Spleen (tissue), 7 donors: ENCODE results near the gene MOSPD3.

ENCODE experiments used
- CTCF ChIP-seq, 11 experiments: fragments of 200-600 bp in 7 of 11; fragments of 450-650 bp in 4 of 11; sonication (generic) in 4 of 11; IDR thresholded peaks in 8 of 11; conservative IDR thresholded peaks in 3 of 11; 1 replicate in 7 of 11; 2 replicates in 4 of 11; pipeline versions ENCODE4 v1.4.0 to v1.8.0; 2016 to 2021; ENCODE audit warnings: antibody characterized with exemption in 11 of 11, inconsistent platforms in 4 of 11, mild to moderate bottlenecking in 1 of 11
- POLR2A ChIP-seq, 3 donors: fragments of 450-650 bp; IDR thresholded peaks; one replicate each; pipeline ENCODE4 v1.5.1; 2017; ENCODE audit warnings: antibody characterized with exemption in 3 of 3, mild to moderate bottlenecking in 1 of 3
- POLR2AphosphoS5 ChIP-seq, 3 donors: sonication (generic); formaldehyde crosslinking; IDR thresholded peaks; one replicate each; pipeline ENCODE4 v1.5.1; 2017; ENCODE audit warnings: antibody characterized with exemption in 3 of 3
- donor health status: DM: no; HTN: no; CAD: no; lungs with moderate emphysema.
- donor health status: DM: no; HTN: no; CAD: no.
- donor health status: DM: no; HTN: no; CAD: no.

- TF ChIP-seq CTCF (IDR thresholded peaks at IDR 0.05 in 8 of 11, conservative IDR thresholded peaks at IDR 0.05 in 3 of 11), result no peak
- no peak for TF ChIP-seq POLR2A (IDR thresholded peaks at IDR 0.05)
- no peak for TF ChIP-seq POLR2AphosphoS5 (IDR thresholded peaks at IDR 0.05)
Measured at GRCh38 chr7:100591596-100591995, 20.7 kb upstream of the MOSPD3 start.
